DMS53 treated with DMSO at 0.1 percent for 48 hours (cell line): Measurements from ENCODE around the gene DUSP18.
"Not testable (repeated sequence)": the region's sequence is repeated elsewhere in the genome, so short reads cannot be mapped to it uniquely, and the experiment has no call there.

Experiments used
- DNase-seq: peaks from one replicate; lab custom pipeline; 2025; ENCODE audit not compliant: unreplicated experiment; lab: John Stamatoyannopoulos, UW

Gene DUSP18

DNA sequence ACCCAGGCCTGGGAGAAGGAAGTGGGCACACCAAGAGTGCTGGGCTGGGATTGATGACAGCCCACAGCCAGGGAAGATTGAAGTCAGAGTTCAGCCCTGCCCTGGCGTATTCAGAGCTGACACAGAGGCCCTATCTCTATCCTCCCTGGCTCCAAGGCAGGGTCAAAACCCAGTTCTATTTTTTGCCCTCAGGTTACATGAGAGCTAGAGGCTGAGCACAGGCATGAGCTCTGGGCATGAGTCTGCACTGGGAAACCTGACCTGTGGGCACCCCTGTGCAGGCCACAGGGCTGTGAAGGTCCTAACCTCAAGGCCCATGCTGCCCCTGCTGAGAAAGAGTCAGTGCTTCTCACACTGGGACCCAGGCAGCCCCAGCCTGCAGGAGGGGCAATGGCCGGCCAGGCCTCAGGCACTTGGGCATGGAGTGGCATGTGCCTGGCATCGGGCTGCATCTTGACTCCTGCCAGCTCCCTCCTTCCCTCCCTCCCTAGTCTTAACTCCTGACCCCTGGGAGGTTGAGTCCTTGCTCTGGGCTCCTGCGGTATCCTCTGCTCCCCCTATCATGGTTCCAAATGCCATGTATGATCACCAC is 26.7 kb downstream of the DUSP18 start:
- no peak for DNase-seq

DNA sequence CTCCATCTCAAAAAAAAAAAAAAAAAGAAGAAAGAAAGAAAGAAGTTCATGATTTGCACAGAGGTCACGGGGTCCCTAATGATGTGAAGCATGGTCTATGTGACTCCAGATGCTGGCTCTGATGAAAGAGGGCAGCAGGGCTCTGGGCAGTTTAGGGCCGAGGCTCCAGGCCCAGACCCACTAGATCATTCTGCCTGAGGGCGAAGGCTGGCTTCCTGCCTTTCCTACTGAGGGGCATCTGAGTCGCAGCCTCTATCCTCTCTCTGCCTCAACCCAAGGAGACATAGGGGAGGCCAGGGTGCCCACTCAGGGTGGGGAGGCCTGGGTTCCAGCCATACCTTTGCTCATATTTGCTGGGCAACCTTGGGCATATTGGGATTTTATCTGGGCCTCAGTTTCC is 27.3 kb downstream of the DUSP18 start:
- DNase-seq: no peak

GRCh38 chr22:30637701-30638114 is 30.0 kb downstream of the DUSP18 start:
- DNase-seq: no peak

- no peak for DNase-seq
Observed at GRCh38 chr22:30636226-30637077, 31.2 kb downstream of the DUSP18 start.

- DNase-seq: peak; percentile 16
Observed at GRCh38 chr22:30635273-30636225, 32.1 kb downstream of the DUSP18 start, which contains the start of gene SLC35E4. Gene SLC35E4, plus strand, starts transcription at chr22:30635781. Its CDS starts 670 bp downstream, at chr22:30636451.

DNA sequence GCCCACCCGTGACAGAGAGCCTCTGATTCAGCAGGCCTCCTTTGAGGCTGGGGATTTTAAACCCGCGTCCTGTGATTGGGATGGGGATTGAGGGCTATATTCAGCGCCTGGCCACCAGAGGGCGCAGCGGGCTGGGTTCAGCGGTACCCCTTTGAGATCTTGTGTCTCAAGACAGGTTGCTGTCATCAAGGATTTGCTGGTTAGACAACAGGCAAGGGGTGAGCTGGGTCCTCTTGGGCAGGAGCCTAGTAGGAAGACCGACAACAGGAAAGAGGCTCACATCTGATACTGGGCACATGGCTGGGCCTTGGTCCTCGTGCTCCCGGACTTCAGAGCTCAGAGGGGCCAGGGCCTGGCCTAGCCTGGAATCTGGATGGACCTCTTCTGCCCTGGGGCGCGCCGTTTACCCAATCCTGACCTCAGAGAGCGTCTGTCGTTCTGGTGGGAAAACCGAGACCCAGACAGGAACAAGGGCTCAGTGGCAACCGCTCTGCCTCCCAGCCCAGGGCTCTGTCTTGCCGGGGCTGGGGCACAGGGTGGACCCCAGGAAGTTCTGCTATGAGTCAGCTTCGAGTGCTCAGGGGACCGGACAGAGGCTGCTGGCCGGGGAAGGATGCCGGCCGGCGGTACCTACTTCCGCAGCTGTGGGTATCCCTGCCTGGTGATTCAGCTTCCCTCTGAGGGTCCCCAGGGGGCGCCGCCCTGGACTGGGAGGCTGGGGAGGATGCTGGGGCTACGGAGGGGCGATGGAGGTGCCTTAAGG is 33.0 kb downstream of the DUSP18 start:
- peak; percentile 49 for DNase-seq

DNA sequence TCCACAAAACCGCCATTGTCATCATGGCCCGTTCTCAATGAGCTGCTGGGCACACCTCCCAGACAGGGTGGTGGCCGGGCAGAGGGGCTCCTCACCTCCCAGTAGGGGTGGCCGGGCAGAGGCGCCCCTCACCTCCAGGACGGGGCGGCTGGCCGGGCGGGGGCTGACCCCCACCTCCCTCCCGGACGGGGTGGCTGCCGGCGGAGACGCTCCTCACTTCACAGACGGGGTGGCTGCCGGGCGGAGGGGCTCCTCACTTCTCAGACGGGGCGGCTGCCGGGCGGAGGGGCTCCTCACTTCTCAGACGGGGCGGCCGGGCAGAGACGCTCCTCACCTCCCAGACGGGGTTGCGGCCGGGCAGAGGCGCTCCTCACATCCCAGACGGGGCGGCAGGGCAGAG is 36.2 kb downstream of the DUSP18 start:
- not testable (repeated sequence) for DNase-seq

DNA sequence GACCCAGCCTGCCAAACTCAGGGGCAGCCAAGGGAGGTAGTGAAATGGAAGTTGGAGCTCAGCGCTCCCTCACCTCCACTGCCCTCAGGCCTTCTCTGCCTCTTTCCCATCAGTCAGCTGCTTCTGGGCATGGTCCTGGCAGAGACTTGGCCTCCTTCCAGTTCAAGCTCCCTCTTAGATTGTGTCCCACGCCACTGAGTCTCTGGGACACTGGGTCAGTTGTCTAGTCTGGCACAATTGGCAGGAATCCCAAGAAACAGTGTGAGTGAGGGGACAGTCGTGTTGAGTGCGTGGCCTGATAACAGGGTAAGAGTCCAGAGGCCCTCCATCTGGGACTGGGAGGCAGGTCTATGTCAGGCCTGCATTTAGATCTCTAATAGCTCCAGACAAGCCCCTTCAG is 39.2 kb downstream of the DUSP18 start:
- no peak for DNase-seq

GRCh38 chr22:30627471-30627870 is 40.2 kb downstream of the DUSP18 start:
- DNase-seq: no peak

- no peak for DNase-seq
Observed at GRCh38 chr22:30626413-30626812, 41.3 kb downstream of the DUSP18 start.

GRCh38 chr22:30619909-30620308 is 47.8 kb downstream of the DUSP18 start:
- not testable (repeated sequence) for DNase-seq

- DNase-seq: no peak
Observed at GRCh38 chr22:30617819-30618218, 49.9 kb downstream of the DUSP18 start.

DNA sequence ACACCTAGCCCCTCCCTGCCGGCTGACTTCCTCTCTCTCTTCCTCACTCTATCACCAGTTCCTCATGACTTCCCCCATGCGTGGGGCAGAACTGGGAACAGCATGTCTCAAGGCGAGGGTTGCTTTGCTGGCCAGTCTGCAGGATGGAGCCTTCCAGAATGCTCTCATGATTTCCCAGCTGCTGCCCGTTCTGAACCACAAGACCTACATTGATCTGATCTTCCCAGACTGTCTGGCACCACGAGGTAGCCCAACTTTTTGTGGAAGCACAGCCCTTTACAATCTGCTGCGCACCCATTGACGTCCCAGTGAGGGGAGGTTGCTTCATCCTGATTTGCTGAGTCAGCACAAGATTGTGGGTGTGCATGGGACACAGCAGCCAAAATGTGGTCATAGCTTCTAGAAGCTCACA is 52.1 kb downstream of the DUSP18 start:
- no peak for DNase-seq

GRCh38 chr22:30614879-30615278 is 52.8 kb downstream of the DUSP18 start:
- no peak for DNase-seq

GRCh38 chr22:30614268-30614667 is 53.4 kb downstream of the DUSP18 start:
- DNase-seq: no peak

- DNase-seq: no peak
Observed at GRCh38 chr22:30612789-30613188, 54.9 kb downstream of the DUSP18 start.
